Amniotic stem cell (primary cell): ENCODE results near the gene GCNA.
"Not testable (repeated sequence)": the region's sequence is repeated elsewhere in the genome, so short reads cannot be mapped to it uniquely, and the experiment has no call there.

Experiments used
- DNase-seq: peaks from one replicate; lab custom pipeline; 2025; lab: John Stamatoyannopoulos, UW

Gene GCNA

GRCh38 chrX:71558920-71559319 is 19.3 kb upstream of the GCNA start:
- DNase-seq, result no peak

GRCh38 chrX:71559773-71560172 is 18.5 kb upstream of the GCNA start:
- DNase-seq, result not testable (repeated sequence)

- no peak for DNase-seq
Measured at GRCh38 chrX:71563921-71564320, 14.3 kb upstream of the GCNA start.

GRCh38 chrX:71565474-71566041 is 12.7 kb upstream of the GCNA start:
- DNase-seq, result no peak

- DNase-seq, result not testable (repeated sequence)
Measured at GRCh38 chrX:71571390-71571789, 6.8 kb upstream of the GCNA start.

GRCh38 chrX:71573590-71573989 is 4.6 kb upstream of the GCNA start:
- DNase-seq, result no peak

GRCh38 chrX:71577682-71578081 is 555 bp upstream of the GCNA start:
- DNase-seq, result no peak

GRCh38 chrX:71579136-71579989 is 1.1 kb downstream of the GCNA start:
- no peak for DNase-seq

- no peak for DNase-seq
Measured at GRCh38 chrX:71579990-71580380, 1.7 kb downstream of the GCNA start.

GRCh38 chrX:71581210-71581609 is 3.0 kb downstream of the GCNA start:
- DNase-seq, result no peak

- no peak for DNase-seq
Measured at GRCh38 chrX:71586929-71587328, 8.7 kb downstream of the GCNA start.

- not testable (repeated sequence) for DNase-seq
Measured at GRCh38 chrX:71593210-71593609, 15.0 kb downstream of the GCNA start.

GRCh38 chrX:71599965-71600364 is 21.7 kb downstream of the GCNA start:
- DNase-seq, result no peak

- DNase-seq, result no peak
Measured at GRCh38 chrX:71603618-71604017, 25.4 kb downstream of the GCNA start.

GRCh38 chrX:71604141-71604540 is 25.9 kb downstream of the GCNA start:
- DNase-seq, result no peak

GRCh38 chrX:71604796-71605568 is 26.7 kb downstream of the GCNA start:
- no peak for DNase-seq

- no peak for DNase-seq
Measured at GRCh38 chrX:71606536-71607216, 28.4 kb downstream of the GCNA start.

- no peak for DNase-seq
Measured at GRCh38 chrX:71607488-71607887, 29.3 kb downstream of the GCNA start.

- DNase-seq, result no peak
Measured at GRCh38 chrX:71609095-71609750, 31.0 kb downstream of the GCNA start.

GRCh38 chrX:71611736-71612135 is 33.5 kb downstream of the GCNA start:
- not testable (repeated sequence) for DNase-seq

GRCh38 chrX:71612256-71612655 is 34.0 kb downstream of the GCNA start:
- DNase-seq, result no peak

- DNase-seq, result no peak
Measured at GRCh38 chrX:71615056-71615455, 36.8 kb downstream of the GCNA start.
